OCI-LY7 (cell line): Measurements from ENCODE around the gene AFF3. TPM values are rescaled to one million over a fixed set of nuclear protein-coding genes. Genes with fewer than 3 reads are reported as not detected.

Source experiments
- BruUV-seq: library from RNA; stranded (reverse); fragments of 400-500 nt; replicated peaks from 2 replicates; lab custom pipeline; 2021; lab: Mats Ljungman, UMichigan
- CTCF ChIA-PET: fragments of 300-600 bp; sonication (Branson Sonifier 250); formaldehyde crosslinking; loops from one replicate; lab custom pipeline; 2022; ENCODE audit warnings: antibody characterized with exemption; ENCODE audit not compliant: unreplicated experiment; lab: Charles Lee
- POLR2A ChIA-PET: fragments of 300-600 bp; sonication (Branson Sonifier 250); formaldehyde crosslinking; loops from one replicate; lab custom pipeline; 2022; ENCODE audit warnings: antibody characterized with exemption; lab: Charles Lee
- DNase-seq: peaks from one replicate; pipeline ENCODE4 v3.0.0-alpha.2; 2015; ENCODE audit warnings: low spot score
- H2AFZ ChIP-seq: fragments of 200-600 bp; sonication (generic), shearing (Covaris generic); 2 replicates; pipeline ENCODE4 v1.6.1; 2014; ENCODE audit warnings: mild to moderate bottlenecking, antibody characterized with exemption, low read length, moderate library complexity
- H3K27ac ChIP-seq: fragments of 200-600 bp; sonication (generic); 2 replicates; pipeline ENCODE4 v1.5.1; 2014; ENCODE audit warnings: mixed run types, low read depth, mild to moderate bottlenecking, moderate library complexity, low read length, inconsistent platforms; ENCODE audit not compliant: poor library complexity, severe bottlenecking
- H3K36me3 ChIP-seq: fragments of 200-600 bp; sonication (generic); 2 replicates; pipeline ENCODE4 v1.6.1; 2014; ENCODE audit warnings: mild to moderate bottlenecking, antibody characterized with exemption, low read length, moderate library complexity, mixed read lengths; ENCODE audit not compliant: insufficient read depth
- H3K4me1 ChIP-seq: fragments of 200-600 bp; sonication (generic); 2 replicates; pipeline ENCODE4 v1.5.1; 2014; ENCODE audit warnings: mild to moderate bottlenecking, low read length; ENCODE audit not compliant: insufficient read depth, poor library complexity, severe bottlenecking
- H3K4me2 ChIP-seq: fragments of 200-600 bp; sonication (generic); 2 replicates; pipeline ENCODE4 v1.6.1; 2014; ENCODE audit warnings: mild to moderate bottlenecking, low read length
- H3K4me3 ChIP-seq: fragments of 200-600 bp; sonication (generic); 2 replicates; pipeline ENCODE4 v1.5.1; 2014; ENCODE audit warnings: mild to moderate bottlenecking, low read depth, low read length; ENCODE audit not compliant: poor library complexity, severe bottlenecking
- H3K79me2 ChIP-seq: fragments of 200-600 bp; sonication (generic); 2 replicates; pipeline ENCODE4 v1.6.1; 2016; ENCODE audit warnings: low read depth, mild to moderate bottlenecking, low read length, moderate library complexity, mixed read lengths; ENCODE audit not compliant: insufficient read depth
- H3K9me2 ChIP-seq: fragments of 200-600 bp; sonication (generic); 2 replicates; pipeline ENCODE4 v1.6.1; 2016; ENCODE audit warnings: mild to moderate bottlenecking, low read length, mixed read lengths; ENCODE audit not compliant: insufficient read depth
- H3K9me3 ChIP-seq: fragments of 200-600 bp; sonication (generic); 2 replicates; pipeline ENCODE4 v1.6.1; 2014; ENCODE audit warnings: mild to moderate bottlenecking, mixed run types, low read length, mixed read lengths
- H4K20me1 ChIP-seq: fragments of 200-600 bp; sonication (generic); 2 replicates; pipeline ENCODE4 v1.6.1; 2014; ENCODE audit warnings: mild to moderate bottlenecking, antibody characterized with exemption, low read length, moderate library complexity, mixed read lengths; ENCODE audit not compliant: insufficient read depth
- EZH2phosphoT487 ChIP-seq: fragments of 200-600 bp; sonication (generic); IDR thresholded peaks from 2 replicates; pipeline ENCODE4 v1.6.1; 2018; ENCODE audit warnings: low read depth, borderline replicate concordance, mild to moderate bottlenecking, mixed run types, antibody characterized with exemption, low read length, moderate library complexity, mixed read lengths
- intact Hi-C: fragments of 100-400 bp; cut with micrococcal nuclease; formaldehyde crosslinking; loops from one replicate; pipeline ENCODE4 v1.10.0; 2022; ENCODE audit not compliant: unreplicated experiment
- total RNA-seq, 2 experiments: library from RNA; depleted of rRNA in 1 of 2; stranded (reverse); fragments of >200 nt in 1 of 2; shearing (Covaris generic) in 1 of 2; gene quantifications; 2 replicates each; pipeline ENCODE4 v1.2.3, GENCODE V29; 2014 to 2022
- TF ChIP-seq, protein P1 (sequence below): fragments of 200-600 bp; sonication (generic); conservative IDR thresholded peaks from 2 replicates; pipeline ENCODE4 v1.5.1; 2014; ENCODE audit warnings: mild to moderate bottlenecking, antibody characterized with exemption, low read length, moderate library complexity, mixed read lengths

The AFF3 gene
- total RNA-seq, 2 experiments from 2014 or later, result 131 to 133 TPM

- H3K4me3 ChIP-seq, result no peak overlapping the region
These were observed 569.8 kb downstream of the AFF3 start for GRCh38 chr2:99572373-99573164.

DNA sequence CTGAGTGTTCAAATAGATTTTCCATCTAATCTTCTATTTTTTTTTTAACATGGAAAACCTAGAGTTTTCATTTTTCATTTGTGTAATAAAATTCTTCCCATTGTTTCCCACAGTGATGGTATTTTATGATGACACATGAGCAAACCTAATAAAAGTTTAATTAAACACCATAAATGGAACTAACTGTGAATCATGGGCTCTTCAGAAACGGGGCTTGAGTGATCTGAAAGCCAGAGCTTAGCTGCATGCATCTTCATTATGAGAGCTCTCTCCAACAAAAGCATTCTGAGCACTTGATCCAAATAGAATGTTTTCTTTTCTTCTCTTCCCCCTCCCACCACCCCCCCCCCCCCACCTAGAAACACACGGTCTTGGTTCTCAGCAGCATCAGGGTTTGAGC lies 570.4 kb downstream of the AFF3 start:
- Histone ChIP-seq H3K4me3 (no peak overlapping the region), H4K20me1 (no peaks in the 10 kb centered on the region), H3K9me3 (no peaks in the 10 kb centered on the region), H3K9me2 (no peaks in the 10 kb centered on the region), H3K79me2 (no peaks in the 10 kb centered on the region), H3K4me1 (no peaks in the 10 kb centered on the region), H3K27ac (no peak overlapping the region), H3K36me3 (peaks cover 56% of the 10 kb centered on the region), H3K4me2 (no peak overlapping the region), H2AFZ (no peak overlapping the region)
- intact Hi-C loops, result no loop called here
- no TSS peak for BruUV-seq
- DNase-seq, result no peak
- no peak for TF ChIP-seq EZH2phosphoT487
- TF ChIP-seq, protein P1, sequence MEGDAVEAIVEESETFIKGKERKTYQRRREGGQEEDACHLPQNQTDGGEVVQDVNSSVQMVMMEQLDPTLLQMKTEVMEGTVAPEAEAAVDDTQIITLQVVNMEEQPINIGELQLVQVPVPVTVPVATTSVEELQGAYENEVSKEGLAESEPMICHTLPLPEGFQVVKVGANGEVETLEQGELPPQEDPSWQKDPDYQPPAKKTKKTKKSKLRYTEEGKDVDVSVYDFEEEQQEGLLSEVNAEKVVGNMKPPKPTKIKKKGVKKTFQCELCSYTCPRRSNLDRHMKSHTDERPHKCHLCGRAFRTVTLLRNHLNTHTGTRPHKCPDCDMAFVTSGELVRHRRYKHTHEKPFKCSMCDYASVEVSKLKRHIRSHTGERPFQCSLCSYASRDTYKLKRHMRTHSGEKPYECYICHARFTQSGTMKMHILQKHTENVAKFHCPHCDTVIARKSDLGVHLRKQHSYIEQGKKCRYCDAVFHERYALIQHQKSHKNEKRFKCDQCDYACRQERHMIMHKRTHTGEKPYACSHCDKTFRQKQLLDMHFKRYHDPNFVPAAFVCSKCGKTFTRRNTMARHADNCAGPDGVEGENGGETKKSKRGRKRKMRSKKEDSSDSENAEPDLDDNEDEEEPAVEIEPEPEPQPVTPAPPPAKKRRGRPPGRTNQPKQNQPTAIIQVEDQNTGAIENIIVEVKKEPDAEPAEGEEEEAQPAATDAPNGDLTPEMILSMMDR, result no peak
- POLR2A ChIA-PET, result interaction anchor here (0.6 to 1.2 kb wide), 3 partner anchors 16 to 488 kb away, joined by 3 to 4 read pairs (median 4); no protein-coding TSS in a partner anchor
- CTCF ChIA-PET, result no interaction called here

More at GRCh38 chr2:99572373-99573164, 569.8 kb downstream of the AFF3 start:
- H3K4me2 ChIP-seq, result no peak overlapping the region
- no peak overlapping the region for H3K27ac ChIP-seq
- H3K79me2 ChIP-seq, result no peaks in the 10 kb centered on the region
- no TSS peak for BruUV-seq
- TF ChIP-seq, protein P1, result no peak
- TF ChIP-seq EZH2phosphoT487, result no peak
- ChIA-PET POLR2A (interaction anchor here (0.6 to 1.2 kb wide), 3 partner anchors 16 to 488 kb away, joined by 3 to 4 read pairs (median 4); no protein-coding TSS in a partner anchor), CTCF (interaction anchor here (0.6 kb wide), 1 partner anchor 125 kb away, joined by 3 read pairs; no protein-coding TSS in a partner anchor)
- H4K20me1 ChIP-seq, result no peaks in the 10 kb centered on the region
- H3K9me2 ChIP-seq, result no peaks in the 10 kb centered on the region
- no peaks in the 10 kb centered on the region for H3K9me3 ChIP-seq
- peaks cover 56% of the 10 kb centered on the region for H3K36me3 ChIP-seq
- intact Hi-C loops, result no loop called here
- no peak for DNase-seq
- H2AFZ ChIP-seq, result no peak overlapping the region
- no peaks in the 10 kb centered on the region for H3K4me1 ChIP-seq

DNA sequence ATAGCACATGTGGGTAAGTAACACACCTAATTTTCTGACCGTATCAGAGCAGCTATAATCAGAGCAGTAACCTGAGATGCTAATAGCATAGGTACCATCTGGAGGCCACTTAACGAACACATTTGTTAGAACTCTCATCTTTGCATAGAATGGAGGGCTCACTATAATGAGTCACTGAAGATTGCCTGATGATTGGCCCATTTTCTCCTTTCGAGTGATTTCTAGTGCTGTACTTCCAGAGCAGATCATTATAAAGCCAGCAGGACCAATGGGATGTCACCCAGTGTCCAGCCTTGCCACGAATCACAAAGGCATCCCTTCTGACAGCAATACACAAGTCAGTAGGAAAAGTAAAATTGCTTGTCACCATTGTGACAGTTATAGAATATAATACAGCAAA lies 570.9 kb downstream of the AFF3 start:
- H3K4me3 ChIP-seq, result no peak overlapping the region
- CTCF ChIA-PET, result no interaction called here
- intact Hi-C loops, result no loop called here
- POLR2A ChIA-PET, result interaction anchor here (0.6 to 1.2 kb wide), 4 partner anchors 11 to 489 kb away, joined by 3 to 4 read pairs (median 4); no protein-coding TSS in a partner anchor
- no TSS peak for BruUV-seq
- no peaks in the 10 kb centered on the region for H3K9me2 ChIP-seq
- H2AFZ ChIP-seq, result no peak overlapping the region
- no peaks in the 10 kb centered on the region for H3K79me2 ChIP-seq
- H3K27ac ChIP-seq, result no peak overlapping the region
- no peaks in the 10 kb centered on the region for H4K20me1 ChIP-seq
- no peaks in the 10 kb centered on the region for H3K9me3 ChIP-seq
- TF ChIP-seq, protein P1, result no peak
- no peak for TF ChIP-seq EZH2phosphoT487
- H3K36me3 ChIP-seq, result peaks cover 52% of the 10 kb centered on the region
- no peaks in the 10 kb centered on the region for H3K4me1 ChIP-seq
- no peak overlapping the region for H3K4me2 ChIP-seq
- no peak for DNase-seq
